ENCODE measurements around the gene VIL1. TPM values are rescaled to one million over a fixed set of nuclear protein-coding genes. Genes with fewer than 3 reads are reported as not detected.

Gene VIL1
- total and polyA plus RNA-seq, 9 of the 15 experiments (the other 6 are each of a cell fraction or from before 2014, with no cell fraction given), result 0.51 to 2.7 (median 1.2) TPM

- TF ChIP-seq MXD1 (CRISPR knock-in tag; IDR thresholded peaks at IDR 0.05; ENCODE audit: borderline replicate concordance, poor library complexity, severe bottlenecking), result no peak
- TF ChIP-seq DMBX1 (CRISPR knock-in tag; IDR thresholded peaks at IDR 0.05; ENCODE audit: borderline replicate concordance), result 0 out of 2 replicates have a peak, but pooled peaks have one; percentile 23
- TF ChIP-seq POLR2H (tag; IDR thresholded peaks at IDR 0.05; ENCODE audit: low read depth), result peak; percentile 59; the same call in 1 of the 2 replicates
- TF ChIP-seq MCM7 (IDR thresholded peaks at IDR 0.05), result no peak
- TF ChIP-seq NFE2L1 (tag; IDR thresholded peaks at IDR 0.05; ENCODE audit: borderline replicate concordance, low read depth), result no peak
- TF ChIP-seq CBFB (CRISPR knock-in tag; IDR thresholded peaks at IDR 0.05), result no peak
- TF ChIP-seq RBM17 (IDR thresholded peaks at IDR 0.05; ENCODE audit: borderline replicate concordance, low read depth, low read length), result no peak
- TF ChIP-seq SFPQ (IDR thresholded peaks at IDR 0.05; ENCODE audit: low read depth, low read length), result no peak
- TF ChIP-seq PREB (CRISPR knock-in tag; IDR thresholded peaks at IDR 0.05), result no peak
- no peak for TF ChIP-seq SMARCA4 (IDR thresholded peaks at IDR 0.05)
- no peak for TF ChIP-seq ZNF175 (CRISPR knock-in tag; IDR thresholded peaks at IDR 0.05; ENCODE audit: low read depth)
- TF ChIP-seq MAFF (IDR thresholded peaks at IDR 0.05; ENCODE audit: low read length), result no peak
- TF ChIP-seq NUFIP1 (IDR thresholded peaks at IDR 0.05; ENCODE audit: partially characterized antibody), result no peak
- no peak for TF ChIP-seq FOXP1 (CRISPR knock-in tag; IDR thresholded peaks at IDR 0.05)
- no peak for TF ChIP-seq ZNF589 (CRISPR knock-in tag; IDR thresholded peaks at IDR 0.05; ENCODE audit: low read depth)
- peak; percentile 98 to 99 for TF ChIP-seq MAZ (CRISPR knock-in tag; conservative IDR thresholded peaks at IDR 0.05 in 1 of 2, IDR thresholded peaks at IDR 0.05 in 1 of 2)
- no peak for TF ChIP-seq ZNF57 (CRISPR knock-in tag; IDR thresholded peaks at IDR 0.05)
- TF ChIP-seq NRF1 (conservative IDR thresholded peaks at IDR 0.05 in 1 of 2, IDR thresholded peaks at IDR 0.05 in 1 of 2), result peak; percentile 24 to 44; a peak in 3 of 4 replicates
- TF ChIP-seq TBP (optimal IDR thresholded peaks at IDR 0.05; ENCODE audit: low read depth, low read length), result no peak
- TF ChIP-seq PTRF (tag; IDR thresholded peaks at IDR 0.05), result no peak
- TF ChIP-seq TCF3 (CRISPR knock-in tag; IDR thresholded peaks at IDR 0.05), result no peak
- peak; percentile 95 for TF ChIP-seq PTBP1 (IDR thresholded peaks at IDR 0.05; ENCODE audit: low read depth, low read length)
- TF ChIP-seq TAF7 (tag; IDR thresholded peaks at IDR 0.05), result no peak
- no peak for TF ChIP-seq SIX5 (IDR thresholded peaks at IDR 0.05; ENCODE audit: borderline replicate concordance in 1 of 2, insufficient read depth in 1 of 2, low read depth in 1 of 2, low read length in 2 of 2)
Observed at GRCh38 chr2:218395826-218396687, 22.9 kb upstream of the VIL1 start (continued).

All from K562 (cell line).